NCI-H748 treated with DMSO at 0.1 percent for 48 hours (cell line): ENCODE results near the gene NUDT1.

Experiments
- DNase-seq: peaks from one replicate; lab custom pipeline; 2025; lab: John Stamatoyannopoulos, UW

The NUDT1 gene

GRCh38 chr7:2224491-2224928 lies 17.5 kb upstream of the NUDT1 start:
- DNase-seq: no peak

GRCh38 chr7:2224934-2225333 lies 17.1 kb upstream of the NUDT1 start:
- DNase-seq: no peak

GRCh38 chr7:2225336-2225735 lies 16.7 kb upstream of the NUDT1 start:
- DNase-seq: no peak

- DNase-seq: no peak
These were observed 16.2 kb upstream of the NUDT1 start for GRCh38 chr7:2225830-2226229.

- DNase-seq: no peak
These were observed 14.3 kb upstream of the NUDT1 start for GRCh38 chr7:2227699-2228098.

- DNase-seq: no peak
These were observed 13.1 kb upstream of the NUDT1 start for GRCh38 chr7:2228921-2229320.

GRCh38 chr7:2229467-2229866 lies 12.6 kb upstream of the NUDT1 start:
- no peak for DNase-seq

- no peak for DNase-seq
These were observed 11.8 kb upstream of the NUDT1 start for GRCh38 chr7:2230226-2230625.

GRCh38 chr7:2230882-2231281 lies 11.1 kb upstream of the NUDT1 start:
- no peak for DNase-seq

- no peak for DNase-seq
These were observed 9.8 kb upstream of the NUDT1 start for GRCh38 chr7:2231992-2232765.

GRCh38 chr7:2232766-2233520 lies 9.1 kb upstream of the NUDT1 start, which contains the start of gene MAD1L1:
Gene MAD1L1 (minus strand): TSS chr7:2232945. CDS start chr7:2230133, 2,812 bp downstream.
- DNase-seq: peak; percentile 54

GRCh38 chr7:2233926-2234325 lies 8.1 kb upstream of the NUDT1 start:
- no peak for DNase-seq

GRCh38 chr7:2237109-2237602 lies 4.9 kb upstream of the NUDT1 start:
- DNase-seq: no peak

- no peak for DNase-seq
These were observed 2.8 kb upstream of the NUDT1 start for GRCh38 chr7:2239242-2239641.

- DNase-seq: no peak
These were observed 759 bp downstream of the NUDT1 start for GRCh38 chr7:2242541-2243429.

- DNase-seq: no peak
These were observed 1.4 kb downstream of the NUDT1 start for GRCh38 chr7:2243458-2243857.

GRCh38 chr7:2244404-2244995 lies 2.5 kb downstream of the NUDT1 start:
- DNase-seq: no peak

GRCh38 chr7:2245883-2246675 lies 4.1 kb downstream of the NUDT1 start:
- DNase-seq: no peak

- DNase-seq: no peak
These were observed 5.3 kb downstream of the NUDT1 start for GRCh38 chr7:2247141-2247995.
